HG03097 (cell line): ENCODE data around the gene C2CD3.
"Not testable (repeated sequence)": the region's sequence is repeated elsewhere in the genome, so short reads cannot be mapped to it uniquely, and the experiment has no call there.

ENCODE experiments used
- ATAC-seq: cut with Tn5 transposase; IDR thresholded peaks from one replicate; pipeline ENCODE4 v1.9.1; 2021; ENCODE audit not compliant: unreplicated experiment, low FRiP score

The C2CD3 gene

GRCh38 chr11:74123008-74123448 is 47.8 kb downstream of the C2CD3 start:
- no peak for ATAC-seq

- no peak for ATAC-seq
Measured at GRCh38 chr11:74121804-74122203, 49.0 kb downstream of the C2CD3 start.

GRCh38 chr11:74120260-74121035 is 50.4 kb downstream of the C2CD3 start:
- ATAC-seq: not testable (repeated sequence)

GRCh38 chr11:74116719-74117118 is 54.1 kb downstream of the C2CD3 start:
- ATAC-seq: no peak

DNA sequence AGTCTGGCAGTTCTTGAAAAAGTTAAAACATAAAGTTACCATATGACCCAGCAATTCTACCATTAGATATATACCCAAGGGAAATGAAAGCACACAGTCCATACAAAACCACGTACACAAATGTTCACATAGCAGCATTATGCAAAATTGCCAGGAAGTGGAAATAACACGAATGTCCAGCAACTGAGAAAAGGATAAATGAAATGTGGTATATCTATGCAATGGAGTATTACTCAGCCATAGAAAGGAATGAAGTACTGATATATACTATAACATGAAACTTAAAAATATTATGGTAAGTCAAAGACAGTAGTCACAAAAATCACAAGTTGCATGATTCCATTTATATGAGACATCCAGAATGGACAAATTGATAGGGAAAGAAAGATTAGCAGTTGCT is 57.9 kb downstream of the C2CD3 start:
- ATAC-seq: no peak

- ATAC-seq: no peak
Measured at GRCh38 chr11:74106124-74106523, 64.7 kb downstream of the C2CD3 start.

DNA sequence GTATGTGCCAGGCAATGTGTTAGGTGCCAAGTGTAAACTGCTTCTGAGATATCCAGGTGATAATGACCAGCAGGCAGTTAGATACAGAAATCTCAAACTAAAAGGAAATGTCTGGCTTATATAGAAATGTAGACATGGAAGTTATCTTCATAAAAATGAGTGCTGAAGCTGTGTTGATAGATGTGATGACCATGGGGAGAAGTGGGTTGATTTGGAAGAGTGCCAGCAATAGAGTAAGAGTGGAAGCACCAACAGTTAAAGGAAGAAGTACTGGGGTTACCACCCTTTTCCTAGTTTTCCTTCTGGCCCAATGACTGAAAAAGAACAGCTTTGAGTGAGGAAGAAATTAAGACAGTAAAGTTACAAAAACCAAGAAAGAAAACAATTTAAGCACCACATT is 68.5 kb downstream of the C2CD3 start:
- ATAC-seq: no peak

DNA sequence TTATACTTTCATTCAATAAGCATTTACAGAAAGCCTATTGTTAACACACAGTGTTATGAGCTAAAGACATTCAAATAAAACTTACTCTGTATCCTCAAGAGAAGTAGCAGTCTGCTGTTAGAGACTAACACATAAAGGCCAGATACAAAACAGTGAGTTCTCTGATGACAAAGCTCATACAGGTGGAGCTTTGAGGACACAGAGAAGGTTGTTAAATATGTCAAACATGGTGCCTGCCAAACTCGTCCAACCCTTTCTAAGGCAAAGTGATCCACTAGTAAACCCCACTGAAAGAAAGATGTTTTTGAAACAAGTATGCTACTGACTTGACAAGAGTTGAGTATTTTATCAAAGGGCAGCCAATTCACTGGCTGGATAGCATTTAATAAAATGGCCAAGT is 70.1 kb downstream of the C2CD3 start:
- no peak for ATAC-seq

DNA sequence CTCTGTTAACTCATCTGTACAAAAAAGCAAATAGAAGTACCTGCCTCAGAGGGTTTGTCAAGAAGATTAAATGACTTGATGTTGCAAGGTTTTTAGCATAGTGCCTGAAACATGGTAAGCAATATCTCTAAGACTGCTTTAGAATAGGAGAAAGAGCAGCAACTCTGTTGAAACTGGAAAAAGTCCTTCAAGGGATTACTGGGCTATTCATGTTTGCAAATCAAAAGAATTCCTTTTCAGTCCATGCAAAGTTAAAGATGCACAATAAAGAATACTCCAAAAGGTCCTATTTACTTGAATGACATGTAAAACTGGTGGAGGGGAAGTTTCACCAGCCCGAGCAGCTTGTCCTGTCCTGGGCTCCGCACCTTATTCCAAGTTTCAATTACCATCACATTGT is 70.6 kb downstream of the C2CD3 start:
- ATAC-seq: no peak

DNA sequence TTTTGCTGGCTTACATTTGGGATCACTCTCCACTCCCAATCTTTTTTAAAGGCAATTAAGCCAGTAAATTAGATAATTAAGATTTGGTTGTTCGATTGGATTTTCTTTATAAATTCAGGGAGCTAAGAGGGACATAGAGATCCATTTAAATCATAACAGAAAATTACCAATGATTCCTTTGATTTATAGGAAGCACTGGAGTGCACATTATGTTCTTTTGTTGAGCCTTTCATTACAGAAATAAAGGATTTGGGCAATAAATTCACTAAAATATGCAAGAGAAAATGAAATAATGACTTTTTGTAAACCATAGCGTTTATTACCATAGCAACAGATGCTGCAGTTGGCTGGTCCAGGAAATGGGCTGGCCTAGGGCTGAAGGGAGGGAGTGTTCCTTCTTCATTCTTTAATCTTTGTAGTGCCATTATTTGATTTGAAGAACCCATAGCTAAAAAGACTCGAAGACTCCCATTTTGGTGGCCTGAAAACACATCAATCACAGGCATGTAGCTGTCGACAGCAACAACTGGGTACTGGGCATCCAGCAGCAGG is 73.0 kb downstream of the C2CD3 start:
- ATAC-seq: no peak

- no peak for ATAC-seq
Measured at GRCh38 chr11:74094393-74094792, 76.4 kb downstream of the C2CD3 start.

GRCh38 chr11:74092425-74092824 is 78.4 kb downstream of the C2CD3 start:
- ATAC-seq: no peak

DNA sequence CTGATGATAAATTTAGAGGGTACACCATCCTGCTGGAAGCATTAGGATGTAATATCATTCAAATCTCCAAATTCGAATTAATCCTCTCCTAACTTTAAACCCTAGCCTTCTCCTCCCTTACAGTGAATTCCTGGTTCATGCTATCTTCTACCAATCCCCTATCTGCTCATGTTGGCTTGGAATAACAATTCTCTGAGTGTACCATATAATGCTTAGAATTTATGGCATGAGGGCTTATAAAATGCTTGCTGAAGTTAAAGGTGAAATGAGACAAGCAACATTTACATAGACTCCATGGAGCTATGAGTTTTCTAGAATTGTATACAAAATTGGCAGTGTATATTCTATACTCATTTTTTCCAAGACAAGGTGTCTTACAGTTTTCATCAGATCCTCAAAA is 79.3 kb downstream of the C2CD3 start:
- ATAC-seq: no peak

- ATAC-seq: no peak
Measured at GRCh38 chr11:74090701-74091100, 80.1 kb downstream of the C2CD3 start.

GRCh38 chr11:74086242-74086884 is 84.4 kb downstream of the C2CD3 start:
- ATAC-seq: no peak

GRCh38 chr11:74085542-74085892 is 85.3 kb downstream of the C2CD3 start:
- ATAC-seq: no peak

GRCh38 chr11:74084796-74085541 is 85.8 kb downstream of the C2CD3 start:
- ATAC-seq: no peak

DNA sequence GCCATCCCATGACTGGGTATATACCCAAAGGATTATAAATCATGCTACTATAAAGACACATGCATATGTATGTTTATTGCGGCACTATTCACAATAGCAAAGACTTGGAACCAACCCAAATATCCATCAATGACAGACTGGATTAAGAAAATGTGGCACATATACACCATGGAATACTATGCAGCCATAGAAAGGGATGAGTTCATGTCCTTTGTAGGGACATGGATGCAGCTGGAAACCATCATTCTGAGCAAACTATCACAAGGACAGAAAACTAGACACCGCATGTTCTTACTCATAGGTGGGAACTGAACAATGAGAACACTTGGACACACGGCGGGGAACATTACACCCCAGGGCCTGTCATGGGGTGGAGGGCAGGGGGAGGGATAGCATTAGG is 86.9 kb downstream of the C2CD3 start:
- ATAC-seq: not testable (repeated sequence)

DNA sequence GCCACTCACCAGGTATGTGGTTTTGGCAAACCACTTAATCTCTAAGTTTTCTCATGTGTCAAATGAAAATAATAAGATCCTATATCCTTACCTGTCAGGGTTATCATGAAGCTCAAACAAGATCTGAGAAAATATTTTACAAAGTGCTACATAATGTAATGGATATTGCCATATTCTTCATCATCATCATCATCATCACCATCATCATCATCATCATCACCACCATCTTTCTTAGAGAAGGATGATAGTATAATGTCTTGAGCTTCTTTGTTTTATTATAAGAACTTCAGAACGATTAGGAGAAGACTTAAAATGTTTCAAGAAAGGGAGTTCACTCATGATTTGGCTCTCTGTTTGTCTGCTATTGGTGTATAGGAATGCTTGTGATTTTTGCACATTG is 89.4 kb downstream of the C2CD3 start:
- no peak for ATAC-seq

DNA sequence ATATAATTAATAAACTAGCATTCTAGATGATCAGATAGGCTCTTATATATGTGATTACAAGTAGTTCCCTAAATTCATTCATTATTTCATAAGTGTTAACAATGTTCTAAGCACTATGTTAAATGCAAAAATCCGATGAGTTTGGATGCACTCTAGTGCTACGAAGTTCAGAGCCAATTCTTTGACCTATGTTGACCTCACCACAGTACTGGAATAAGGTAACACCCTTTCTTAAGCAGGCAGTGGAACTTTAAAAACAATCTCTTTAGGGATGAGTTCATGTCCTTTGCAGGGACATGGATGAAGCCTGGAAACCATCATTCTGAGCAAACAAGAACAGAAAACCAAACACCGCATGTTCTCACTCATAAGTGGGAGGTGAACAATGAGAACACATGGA is 93.6 kb downstream of the C2CD3 start:
- ATAC-seq: no peak

DNA sequence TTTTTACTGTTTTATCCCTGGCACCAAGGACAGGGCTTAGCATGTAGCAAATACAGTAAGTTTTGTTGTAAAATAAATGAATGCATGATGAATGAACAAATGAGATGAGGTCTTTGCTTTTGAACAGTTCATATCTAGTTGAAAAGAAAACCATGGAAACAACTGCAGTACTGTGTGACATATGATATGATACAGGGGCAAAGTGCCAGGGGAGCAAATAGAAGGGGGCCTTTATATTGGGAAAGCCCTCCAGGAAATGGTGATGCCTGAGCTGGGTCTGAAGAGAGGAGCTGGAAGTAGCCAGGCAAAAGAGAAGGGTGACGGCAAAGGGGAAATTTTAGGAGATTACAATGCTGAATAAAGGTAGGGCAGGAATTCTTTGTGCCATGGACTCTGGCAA is 98.1 kb downstream of the C2CD3 start:
- ATAC-seq: no peak
